ENCODE measurements around the gene MYBPH.

DNA sequence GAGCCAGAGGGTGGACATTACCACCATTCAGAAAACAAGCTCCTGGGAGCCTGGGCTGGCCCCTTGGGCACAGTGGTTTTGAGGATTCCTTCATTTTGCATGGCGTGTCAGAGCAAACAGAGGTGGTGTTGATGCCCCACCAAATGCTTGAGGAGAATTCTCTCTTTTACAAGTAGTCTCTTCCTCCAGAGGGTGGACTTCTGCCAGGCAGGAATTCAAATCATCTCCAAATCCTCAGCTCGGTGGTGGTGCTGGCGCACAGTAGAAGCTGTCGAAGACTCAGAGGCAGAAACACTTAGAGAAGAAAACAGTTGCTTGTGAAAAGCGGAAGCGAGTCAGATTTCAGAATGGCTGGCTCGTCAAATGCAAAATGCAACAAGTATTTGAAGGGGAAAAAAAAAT lies 14.3 kb upstream of the MYBPH start:
- no peak for TF ChIP-seq POLR2AphosphoS5 (IDR thresholded peaks at IDR 0.05)
- TF ChIP-seq POLR2A (IDR thresholded peaks at IDR 0.05): no peak
- TF ChIP-seq, protein P1, sequence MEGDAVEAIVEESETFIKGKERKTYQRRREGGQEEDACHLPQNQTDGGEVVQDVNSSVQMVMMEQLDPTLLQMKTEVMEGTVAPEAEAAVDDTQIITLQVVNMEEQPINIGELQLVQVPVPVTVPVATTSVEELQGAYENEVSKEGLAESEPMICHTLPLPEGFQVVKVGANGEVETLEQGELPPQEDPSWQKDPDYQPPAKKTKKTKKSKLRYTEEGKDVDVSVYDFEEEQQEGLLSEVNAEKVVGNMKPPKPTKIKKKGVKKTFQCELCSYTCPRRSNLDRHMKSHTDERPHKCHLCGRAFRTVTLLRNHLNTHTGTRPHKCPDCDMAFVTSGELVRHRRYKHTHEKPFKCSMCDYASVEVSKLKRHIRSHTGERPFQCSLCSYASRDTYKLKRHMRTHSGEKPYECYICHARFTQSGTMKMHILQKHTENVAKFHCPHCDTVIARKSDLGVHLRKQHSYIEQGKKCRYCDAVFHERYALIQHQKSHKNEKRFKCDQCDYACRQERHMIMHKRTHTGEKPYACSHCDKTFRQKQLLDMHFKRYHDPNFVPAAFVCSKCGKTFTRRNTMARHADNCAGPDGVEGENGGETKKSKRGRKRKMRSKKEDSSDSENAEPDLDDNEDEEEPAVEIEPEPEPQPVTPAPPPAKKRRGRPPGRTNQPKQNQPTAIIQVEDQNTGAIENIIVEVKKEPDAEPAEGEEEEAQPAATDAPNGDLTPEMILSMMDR (IDR thresholded peaks at IDR 0.05): no peak
- no peak for TF ChIP-seq EP300 (IDR thresholded peaks at IDR 0.05)

Measured in sigmoid colon (tissue), 4 donors.